ENCODE data around the gene ENOX1.
A peak's percentile ranks its signal among the peaks of the same experiment; 100 is the strongest.

Gene ENOX1

GRCh38 chr13:43545317-43545874 is 241.4 kb downstream of the ENOX1 start:
- peak; percentile 72 for DNase-seq (ENCODE audit: low read depth)

GRCh38 chr13:43544631-43545030 is 242.1 kb downstream of the ENOX1 start:
- no peak for DNase-seq (ENCODE audit: low read depth)

GRCh38 chr13:43544011-43544410 is 242.8 kb downstream of the ENOX1 start:
- DNase-seq (ENCODE audit: low read depth): no peak

GRCh38 chr13:43543331-43543730 is 243.4 kb downstream of the ENOX1 start:
- DNase-seq (ENCODE audit: low read depth): no peak

DNA sequence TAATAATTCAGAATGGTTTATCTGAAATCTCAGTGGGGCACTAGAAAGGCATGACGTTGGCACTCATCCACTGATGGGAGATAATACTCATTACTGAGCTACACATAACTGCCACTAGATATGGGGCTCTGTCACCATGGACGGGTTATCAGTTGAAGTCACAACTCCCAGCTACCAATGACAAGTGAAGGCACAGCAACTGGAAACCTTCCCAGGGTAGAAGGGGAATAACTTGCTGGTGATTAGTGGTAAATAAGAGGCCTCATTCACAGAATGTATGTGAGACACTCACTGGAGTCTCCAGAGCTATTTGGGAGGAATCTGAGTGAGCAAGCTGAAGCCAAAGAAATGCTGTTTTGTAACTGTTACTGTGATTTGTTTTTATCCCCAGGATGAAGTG is 249.6 kb downstream of the ENOX1 start:
- DNase-seq (ENCODE audit: low read depth): no peak

DNA sequence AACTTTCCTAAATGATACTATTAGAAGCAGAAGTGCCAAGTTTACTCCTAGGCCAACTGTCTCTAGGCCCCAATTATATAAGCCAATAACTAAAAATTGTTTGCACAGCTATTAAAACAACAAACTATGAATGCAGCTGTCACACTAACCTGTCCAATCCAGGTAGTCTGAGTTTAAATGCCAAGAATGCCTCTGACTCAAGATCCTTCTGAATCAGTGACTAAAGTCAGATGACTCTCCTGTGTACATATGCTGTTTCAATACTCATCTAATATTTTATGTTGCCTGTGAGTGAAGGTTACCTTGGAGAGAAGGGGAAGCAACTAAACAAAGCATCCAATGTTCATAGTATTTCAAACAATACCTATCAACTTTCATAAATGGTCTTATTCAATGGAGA is 257.0 kb downstream of the ENOX1 start:
- DNase-seq (ENCODE audit: low read depth): no peak

- peak; percentile 60 for DNase-seq (ENCODE audit: low read depth)
Observed at GRCh38 chr13:43528992-43529391, 257.8 kb downstream of the ENOX1 start.

GRCh38 chr13:43522788-43523187 is 264.0 kb downstream of the ENOX1 start:
- DNase-seq (ENCODE audit: low read depth): no peak

DNA sequence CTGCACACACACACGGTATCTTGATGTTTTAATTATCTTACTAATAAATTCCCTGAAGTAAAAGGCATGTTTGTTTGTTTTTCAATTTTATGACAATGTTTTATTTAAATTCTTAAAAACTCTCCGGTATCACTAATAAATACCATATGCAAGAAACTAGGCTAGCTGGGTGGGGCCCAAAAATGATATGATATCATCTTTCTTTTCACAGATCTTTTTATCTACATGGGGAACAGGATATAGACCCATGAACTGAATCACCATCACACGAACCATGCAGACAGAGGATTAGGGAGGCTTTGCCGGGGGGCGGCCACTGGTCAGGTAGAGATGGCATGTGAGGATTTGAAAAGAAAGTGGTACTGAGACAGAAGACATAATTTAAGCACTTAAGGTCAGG is 266.4 kb downstream of the ENOX1 start:
- no peak for DNase-seq (ENCODE audit: low read depth)

GRCh38 chr13:43518833-43519232 is 267.9 kb downstream of the ENOX1 start:
- no peak for DNase-seq (ENCODE audit: low read depth)

DNA sequence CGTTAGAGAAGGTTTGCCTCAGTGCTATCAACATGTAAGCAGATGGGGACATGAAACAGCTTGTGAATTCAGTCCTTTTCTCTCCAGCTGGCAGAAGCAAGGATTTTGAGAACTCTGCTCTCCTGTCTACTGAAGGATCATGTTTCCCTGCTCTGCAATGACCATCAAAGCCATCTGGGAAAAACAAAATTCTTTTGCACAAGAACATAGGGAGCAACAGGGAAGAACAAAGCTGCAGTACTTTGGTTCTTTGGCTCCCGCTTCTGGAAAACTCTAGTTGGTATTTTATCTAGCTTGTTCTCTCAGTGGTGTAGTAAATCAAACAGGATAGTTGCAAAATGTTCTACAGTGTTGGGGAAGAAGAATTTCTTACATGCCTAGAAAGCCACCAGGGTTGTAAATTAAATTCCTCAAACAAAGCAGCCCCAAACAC is 270.4 kb downstream of the ENOX1 start:
- peak; percentile 63 for DNase-seq (ENCODE audit: low read depth)

GRCh38 chr13:43515531-43515930 is 271.2 kb downstream of the ENOX1 start:
- DNase-seq (ENCODE audit: low read depth): no peak

DNA sequence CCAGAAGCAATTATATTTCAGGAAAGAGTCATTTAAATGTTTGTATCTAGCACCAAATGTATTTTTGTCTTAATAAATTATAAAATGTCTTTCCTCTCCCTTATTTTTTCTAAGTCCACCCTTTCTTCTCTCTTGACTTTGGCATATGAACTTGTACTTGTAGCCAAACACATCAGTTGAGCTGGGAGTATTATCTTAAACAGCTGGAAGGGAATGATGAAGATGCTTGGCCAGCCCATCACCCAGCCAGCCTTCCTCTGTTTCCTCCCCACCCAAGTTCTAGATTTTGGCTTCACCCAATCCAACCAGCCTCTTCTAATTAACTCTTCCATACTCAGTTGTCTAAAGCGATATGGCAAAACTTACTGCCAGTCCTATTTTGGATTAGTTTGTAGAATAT is 272.5 kb downstream of the ENOX1 start:
- no peak for DNase-seq (ENCODE audit: low read depth)

- no peak for DNase-seq (ENCODE audit: low read depth)
Observed at GRCh38 chr13:43512221-43512620, 274.6 kb downstream of the ENOX1 start.

DNA sequence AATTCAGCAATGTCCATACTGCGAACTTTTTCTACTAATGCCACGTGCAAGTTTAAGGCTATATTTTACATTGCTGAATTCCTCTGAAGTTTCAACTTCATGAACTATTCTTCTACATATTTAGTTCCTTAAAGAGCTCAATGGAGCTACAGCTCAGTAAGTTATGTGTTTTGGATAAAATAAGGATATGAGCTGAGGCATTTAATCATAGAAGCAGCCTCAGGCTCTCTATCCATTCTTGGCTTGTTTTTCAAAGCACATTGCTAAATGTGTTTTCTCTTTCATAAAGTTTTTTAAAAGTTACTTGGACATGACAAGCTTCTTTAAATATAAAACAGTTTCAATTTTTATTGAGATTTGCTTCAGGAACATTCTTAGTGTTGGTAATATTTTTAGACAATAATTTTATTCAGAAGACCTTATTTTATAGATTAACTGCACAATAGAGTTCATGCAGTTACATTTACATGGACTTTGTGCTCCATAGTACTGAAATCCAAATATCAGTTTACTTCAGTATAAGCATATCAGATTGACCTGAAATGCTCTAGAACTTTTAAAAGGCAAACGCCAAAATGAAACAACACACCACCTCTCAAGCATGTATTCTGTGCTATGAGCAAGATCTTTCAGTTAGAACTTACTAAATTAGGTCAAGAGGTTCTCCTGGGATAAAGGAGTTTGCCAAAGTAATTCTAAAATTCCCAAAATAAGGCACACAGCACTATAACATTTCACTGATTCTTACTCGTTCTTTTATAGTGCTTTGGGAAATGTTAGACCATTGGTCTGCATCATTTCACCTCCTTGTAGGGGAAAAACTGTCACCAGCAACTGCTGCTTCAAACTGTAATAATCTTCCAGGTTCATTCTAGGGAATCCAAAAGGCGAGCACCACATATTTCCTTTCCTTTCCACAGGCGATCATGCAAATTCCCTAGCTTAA is 275.5 kb downstream of the ENOX1 start:
- no peak for DNase-seq (ENCODE audit: low read depth)

DNA sequence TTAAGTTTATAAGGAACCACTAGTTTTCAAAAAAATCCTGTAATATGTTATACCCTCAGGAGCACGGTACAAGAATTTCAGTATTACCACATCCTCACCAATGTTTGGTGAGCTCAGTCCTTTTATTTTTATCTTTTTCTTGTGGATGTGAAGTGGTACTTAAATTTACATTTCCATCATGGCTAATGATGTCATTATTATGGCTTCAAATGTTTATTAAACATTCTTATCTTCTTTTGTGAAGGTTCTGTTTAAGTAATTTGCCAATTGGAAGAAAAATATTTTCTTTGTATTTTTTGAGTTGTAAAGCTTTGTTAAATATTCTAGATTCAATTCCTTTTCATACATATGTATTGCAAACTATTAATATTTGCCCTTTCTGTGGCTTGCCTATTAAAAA is 291.0 kb downstream of the ENOX1 start:
- no peak for DNase-seq (ENCODE audit: low read depth)

DNA sequence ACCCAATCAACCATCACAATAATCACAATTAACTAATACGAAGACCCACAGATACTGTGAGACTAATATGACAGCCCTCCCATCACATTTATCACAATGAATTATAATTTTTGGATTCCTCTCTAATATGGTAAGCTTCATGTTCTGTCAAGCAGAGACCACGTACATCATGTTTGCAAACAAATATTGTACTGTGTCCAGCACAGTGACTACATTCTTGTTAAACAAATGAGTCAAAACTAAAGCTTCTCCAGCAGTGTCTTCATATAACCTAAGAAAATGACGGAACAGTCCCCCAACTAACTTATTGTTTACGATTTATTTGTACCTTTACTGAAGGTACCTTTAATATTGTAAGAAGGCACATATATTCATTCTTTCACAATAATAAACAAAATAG is 292.6 kb downstream of the ENOX1 start:
- DNase-seq (ENCODE audit: low read depth): no peak

DNA sequence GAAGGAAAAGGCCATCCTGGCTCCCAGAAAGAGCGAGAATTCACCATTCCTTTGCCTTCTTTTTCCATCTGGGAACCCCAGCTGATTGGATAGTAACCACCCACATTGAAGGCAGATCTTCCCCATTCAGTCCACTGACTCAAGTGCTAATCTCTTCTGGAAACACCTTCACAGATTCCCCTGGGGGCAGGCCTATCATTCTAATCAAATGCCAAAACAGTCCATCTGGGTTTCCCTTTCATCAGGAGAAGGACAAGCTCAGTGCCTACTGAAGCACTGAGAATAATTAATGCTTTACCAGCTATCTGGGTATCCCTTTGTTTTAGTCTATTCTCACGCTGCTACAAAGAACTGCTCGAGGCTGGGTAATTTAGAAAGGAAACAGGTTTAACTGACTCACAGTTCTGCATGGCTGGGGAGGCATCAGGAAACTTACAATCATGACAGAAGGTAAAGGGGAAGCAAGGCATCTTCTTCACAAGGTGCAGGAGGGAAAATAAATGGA is 293.2 kb downstream of the ENOX1 start:
- no peak for DNase-seq (ENCODE audit: low read depth)

GRCh38 chr13:43492745-43493144 is 294.0 kb downstream of the ENOX1 start:
- no peak for DNase-seq (ENCODE audit: low read depth)

- DNase-seq (ENCODE audit: low read depth): no peak
Observed at GRCh38 chr13:43492311-43492710, 294.5 kb downstream of the ENOX1 start.

- DNase-seq (ENCODE audit: low read depth): no peak
Observed at GRCh38 chr13:43489233-43489632, 297.5 kb downstream of the ENOX1 start.

DNA sequence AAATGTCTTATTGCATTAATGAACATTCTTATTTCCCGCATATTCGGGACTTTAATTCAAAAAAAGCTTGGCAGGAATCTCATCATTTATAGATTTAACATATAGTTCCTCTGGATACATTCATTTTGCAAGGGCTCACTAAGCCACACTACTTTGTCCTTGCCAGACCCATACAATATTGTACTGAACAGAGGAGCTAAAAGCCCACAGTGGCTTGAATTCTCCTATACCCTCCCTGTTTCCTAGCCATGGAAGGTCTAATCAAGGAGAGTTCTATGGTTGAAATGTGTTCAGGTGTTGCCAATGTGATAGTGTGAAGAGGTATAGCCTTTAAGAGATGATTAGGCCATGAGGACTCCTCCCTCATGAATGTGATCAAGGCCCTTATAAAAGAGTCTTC is 298.9 kb downstream of the ENOX1 start:
- DNase-seq (ENCODE audit: low read depth): no peak

DNA sequence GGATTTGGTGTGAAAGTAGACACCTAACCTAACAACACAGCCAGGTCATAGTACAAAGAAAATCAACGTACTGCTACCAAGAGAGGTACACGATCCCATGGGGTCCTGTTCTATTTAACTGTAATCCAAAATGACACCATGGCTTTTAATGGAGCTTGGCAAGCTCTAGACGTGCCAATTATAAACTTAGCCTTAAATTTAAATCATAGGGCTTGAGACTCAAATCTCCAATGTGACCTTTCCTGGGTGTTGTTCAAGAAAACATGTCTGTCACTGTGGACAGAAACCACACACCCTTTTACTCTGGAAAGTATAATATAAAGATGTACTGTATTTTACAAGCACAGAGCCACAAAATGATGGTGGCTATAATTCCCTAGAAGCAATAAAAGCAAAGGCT is 299.3 kb downstream of the ENOX1 start:
- DNase-seq (ENCODE audit: low read depth): no peak
